Gastroesophageal sphincter (tissue), 4 donors: ENCODE data around the gene PLPP3. TPM values are rescaled to one million over a fixed set of nuclear protein-coding genes. Genes with fewer than 3 reads are reported as not detected.

Source experiments
- ATAC-seq: fragments of 150-250 bp; one replicate; pipeline ENCODE4 v1.9.1; 2016; ENCODE audit warnings: mild to moderate bottlenecking, moderate library complexity
- H3K27ac ChIP-seq, 4 donors: fragments of 200-600 bp; sonication (generic) in 3 of 4; 1 replicate in 3 of 4; 2 replicates in 1 of 4; pipeline ENCODE4 v1.5.1; 2016 to 2019
- H3K27me3 ChIP-seq: fragments of 200-600 bp; sonication (generic); one replicate; pipeline ENCODE4 v1.5.1; 2019
- H3K36me3 ChIP-seq, 2 donors: fragments of 200-600 bp; sonication (generic); one replicate each; pipeline ENCODE4 v1.5.1; 2019; ENCODE audit warnings: control low read depth in 1 of 2
- H3K4me1 ChIP-seq, 3 donors: fragments of 200-600 bp; sonication (generic); 1 replicate in 2 of 3; 2 replicates in 1 of 3; pipeline ENCODE4 v1.5.1; 2016 to 2019; ENCODE audit warnings: control low read depth in 2 of 3
- H3K4me3 ChIP-seq, 2 donors: fragments of 200-600 bp; sonication (generic); one replicate each; pipeline ENCODE4 v1.5.1; 2019; ENCODE audit warnings: mild to moderate bottlenecking in 1 of 2, moderate library complexity in 1 of 2
- H3K9me3 ChIP-seq, 3 donors: fragments of 200-600 bp; sonication (generic); one replicate each; pipeline ENCODE4 v1.5.1; 2017 to 2019; ENCODE audit warnings: control low read depth in 2 of 3
- CTCF ChIP-seq, 4 experiments: fragments of 200-600 bp in 2 of 4; fragments of 450-650 bp in 2 of 4; sonication (generic) in 1 of 4; IDR thresholded peaks; one replicate each; pipeline ENCODE4 v1.5.1; 2017 to 2019; ENCODE audit warnings: antibody characterized with exemption in 4 of 4, mild to moderate bottlenecking in 2 of 4, moderate library complexity in 2 of 4
- EP300 ChIP-seq: sonication (generic); formaldehyde crosslinking; IDR thresholded peaks from one replicate; pipeline ENCODE4 v1.6.1; 2017; ENCODE audit warnings: antibody characterized with exemption, mild to moderate bottlenecking
- POLR2A ChIP-seq, 2 donors: fragments of 450-650 bp; IDR thresholded peaks; one replicate each; pipeline ENCODE4 v1.6.1; 2017; ENCODE audit warnings: antibody characterized with exemption in 2 of 2, mild to moderate bottlenecking in 2 of 2, moderate library complexity in 1 of 2
- POLR2AphosphoS5 ChIP-seq: sonication (generic); formaldehyde crosslinking; IDR thresholded peaks from one replicate; pipeline ENCODE4 v1.6.1; 2017; ENCODE audit warnings: antibody characterized with exemption
- WGBS, 2 donors: methylation state at CpG; one replicate each; pipeline ENCODE4 v1.1.5; 2018; ENCODE audit warnings: low coverage in 1 of 2; 5-methylcytosine and 5-hydroxymethylcytosine counted together
- total RNA-seq, 4 donors: library from RNA; depleted of rRNA; stranded (reverse); fragments of >200 nt; gene quantifications; one replicate each; pipeline ENCODE4 v1.1.0, GENCODE V29; 2016

PLPP3 gene
- total RNA-seq, 4 donors from 2014 or later, result 127 to 219 (median 164) TPM

- Histone ChIP-seq H3K4me3 (no peak overlapping the region), H3K27ac (peak overlapping the region in 1 of 4 donors; percentile 5), H3K9me3 (no peaks in the 10 kb centered on the region), H3K27me3 (no peaks in the 10 kb centered on the region), H3K4me1 (peaks cover 0 to 69% (median 9%) of the 10 kb centered on the region in 3 donors), H3K36me3 (peaks cover 0 to 78% of the 10 kb centered on the region in 2 donors)
- TF ChIP-seq CTCF (IDR thresholded peaks at IDR 0.05) (no peak), POLR2A (IDR thresholded peaks at IDR 0.05) (no peak), EP300 (no peak), POLR2AphosphoS5 (no peak)
- 45 to 59% methylated on average over 7 to 8 of the region's 13 CpGs for WGBS, 2 donors
- ATAC-seq, result no peak
These were observed 69.4 kb downstream of the PLPP3 start for GRCh38 chr1:56509713-56510641.

- H3K4me1 ChIP-seq, result peaks cover 0 to 64% (median 9%) of the 10 kb centered on the region in 3 donors
- ATAC-seq, result peak; percentile 46
- no peak overlapping the region for H3K4me3 ChIP-seq
- no peak for TF ChIP-seq POLR2A (IDR thresholded peaks at IDR 0.05)
- no peak for TF ChIP-seq POLR2AphosphoS5
- TF ChIP-seq CTCF (IDR thresholded peaks at IDR 0.05), result no peak
- no peak for TF ChIP-seq EP300
- H3K27ac ChIP-seq, result peak overlapping the region in 1 of 4 donors; percentile 20
- H3K36me3 ChIP-seq, result peaks cover 0 to 87% of the 10 kb centered on the region in 2 donors
- 61 to 69% methylated on average over 3 to 4 of the region's 4 CpGs for WGBS, 2 donors
- no peaks in the 10 kb centered on the region for H3K9me3 ChIP-seq
- no peaks in the 10 kb centered on the region for H3K27me3 ChIP-seq
These were observed 70.8 kb downstream of the PLPP3 start for GRCh38 chr1:56508523-56508983.

GRCh38 chr1:56507925-56508522, 71.3 kb downstream of the PLPP3 start:
- Histone ChIP-seq H3K36me3 (peaks cover 0 to 87% of the 10 kb centered on the region in 2 donors), H3K27ac (peak overlapping the region in 1 of 4 donors; percentile 20), H3K4me1 (peaks cover 0 to 59% (median 9%) of the 10 kb centered on the region in 3 donors), H3K4me3 (no peak overlapping the region), H3K27me3 (no peaks in the 10 kb centered on the region), H3K9me3 (no peaks in the 10 kb centered on the region)
- no peak for ATAC-seq
- 95% methylated on average over 3 of the region's 3 CpGs; no CpG with 5 or more reads in 1 of the 2 donors for WGBS, 2 donors
- TF ChIP-seq POLR2AphosphoS5 (no peak), EP300 (no peak), CTCF (IDR thresholded peaks at IDR 0.05) (no peak)

GRCh38 chr1:56506951-56507491, 72.3 kb downstream of the PLPP3 start:
- Histone ChIP-seq H3K4me1 (peaks cover 0 to 62% (median 12%) of the 10 kb centered on the region in 3 donors), H3K9me3 (no peaks in the 10 kb centered on the region), H3K4me3 (no peak overlapping the region), H3K27ac (no peak overlapping the region), H3K27me3 (no peaks in the 10 kb centered on the region), H3K36me3 (peaks cover 0 to 83% of the 10 kb centered on the region in 2 donors)
- ATAC-seq, result no peak
- TF ChIP-seq POLR2A (IDR thresholded peaks at IDR 0.05), result no peak
- TF ChIP-seq CTCF (IDR thresholded peaks at IDR 0.05), result no peak
- no peak for TF ChIP-seq POLR2AphosphoS5
- no peak for TF ChIP-seq EP300
- WGBS, 2 donors, result 87% methylated on average over 3 of the region's 3 CpGs; no CpG with 5 or more reads in 1 of the 2 donors
